A549 (cell line): ENCODE data around the gene OR1S2.

Source experiments
- CHD4 ChIP-seq: fragments of 200-600 bp; sonication (generic); IDR thresholded peaks from 2 replicates; pipeline ENCODE4 v1.6.1; 2016; ENCODE audit warnings: antibody characterized with exemption, mild to moderate bottlenecking, borderline replicate concordance
- MAFK ChIP-seq: fragments of 450-650 bp; IDR thresholded peaks from 2 replicates; pipeline ENCODE4 v1.6.1; 2014; ENCODE audit not compliant: partially characterized antibody
- MAZ ChIP-seq: fragments of 150-350 bp; IDR thresholded peaks from 2 replicates; pipeline ENCODE4 v1.6.1; 2014; ENCODE audit warnings: antibody characterized with exemption, low read depth, low read length, borderline replicate concordance
- RNF2 ChIP-seq: fragments of 200-600 bp; sonication (generic); IDR thresholded peaks from 2 replicates; pipeline ENCODE4 v1.6.1; 2016; ENCODE audit warnings: low read depth, mild to moderate bottlenecking, antibody characterized with exemption, moderate library complexity, borderline replicate concordance
- TF ChIP-seq, protein P1 (sequence below): fragments of >200 bp; sonication (Bioruptor Twin); formaldehyde crosslinking; IDR thresholded peaks from 3 replicates; pipeline ENCODE4 v1.5.1; 2016

DNA sequence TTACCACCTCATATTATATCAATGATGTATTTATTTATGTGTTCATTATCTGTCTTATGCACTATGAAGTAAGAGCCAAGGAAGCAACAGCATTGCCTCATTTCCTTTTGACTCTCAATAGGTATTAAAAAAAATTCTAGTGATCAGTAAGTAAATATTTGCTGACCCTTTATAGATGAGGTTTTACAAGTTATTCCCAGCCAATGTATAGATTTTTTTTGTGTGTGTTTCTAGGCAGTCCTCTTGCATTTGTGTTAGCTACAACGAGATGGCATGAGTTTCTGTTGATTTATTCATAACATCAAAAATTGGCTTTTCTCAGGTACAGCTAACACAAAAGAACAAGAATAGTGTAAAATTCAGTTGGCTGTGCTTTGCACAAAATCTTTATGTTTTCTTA is 4.7 kb downstream of the OR1S2 start:
- TF ChIP-seq MAZ (no peak), RNF2 (no peak), MAFK (no peak), CHD4 (no peak)
- TF ChIP-seq, protein P1, sequence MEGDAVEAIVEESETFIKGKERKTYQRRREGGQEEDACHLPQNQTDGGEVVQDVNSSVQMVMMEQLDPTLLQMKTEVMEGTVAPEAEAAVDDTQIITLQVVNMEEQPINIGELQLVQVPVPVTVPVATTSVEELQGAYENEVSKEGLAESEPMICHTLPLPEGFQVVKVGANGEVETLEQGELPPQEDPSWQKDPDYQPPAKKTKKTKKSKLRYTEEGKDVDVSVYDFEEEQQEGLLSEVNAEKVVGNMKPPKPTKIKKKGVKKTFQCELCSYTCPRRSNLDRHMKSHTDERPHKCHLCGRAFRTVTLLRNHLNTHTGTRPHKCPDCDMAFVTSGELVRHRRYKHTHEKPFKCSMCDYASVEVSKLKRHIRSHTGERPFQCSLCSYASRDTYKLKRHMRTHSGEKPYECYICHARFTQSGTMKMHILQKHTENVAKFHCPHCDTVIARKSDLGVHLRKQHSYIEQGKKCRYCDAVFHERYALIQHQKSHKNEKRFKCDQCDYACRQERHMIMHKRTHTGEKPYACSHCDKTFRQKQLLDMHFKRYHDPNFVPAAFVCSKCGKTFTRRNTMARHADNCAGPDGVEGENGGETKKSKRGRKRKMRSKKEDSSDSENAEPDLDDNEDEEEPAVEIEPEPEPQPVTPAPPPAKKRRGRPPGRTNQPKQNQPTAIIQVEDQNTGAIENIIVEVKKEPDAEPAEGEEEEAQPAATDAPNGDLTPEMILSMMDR, result no peak
